IMR-90 (cell line): ENCODE measurements around the gene TENM4. TPM values are rescaled to one million over a fixed set of nuclear protein-coding genes. Genes with fewer than 3 reads are reported as not detected.
"Not testable (repeated sequence)": the region's sequence is repeated elsewhere in the genome, so short reads cannot be mapped to it uniquely, and the experiment has no call there.

Experiments used
- ATAC-seq: fragments of 200-7000 bp; cut with Tn5 transposase; 2 replicates; pipeline ENCODE4 v1.9.1; 2020; ENCODE audit warnings: low read depth, mild to moderate bottlenecking, moderate library complexity
- BruUV-seq: library from RNA; stranded (reverse); fragments of 400-500 nt; replicated peaks from 2 replicates; lab custom pipeline; 2021; lab: Mats Ljungman, UMichigan
- CTCF ChIA-PET: fragments of 300-600 bp; formaldehyde crosslinking; extraction: SDS; loops from one replicate; lab custom pipeline; 2021; ENCODE audit warnings: antibody characterized with exemption; lab: Yijun Ruan, JAX
- POLR2A ChIA-PET: fragments of 300-600 bp; sonication (Branson Sonifier 250); formaldehyde crosslinking; loops from one replicate; lab custom pipeline; 2022; ENCODE audit warnings: antibody characterized with exemption; ENCODE audit not compliant: unreplicated experiment; lab: Charles Lee
- DNase-seq: peaks from one replicate; pipeline ENCODE4 v3.0.0; 2013
- H2AFZ ChIP-seq: replicated peaks from 2 replicates; pipeline ENCODE3; 2013; ENCODE audit warnings: low read length, mild to moderate bottlenecking; ENCODE audit not compliant: poor library complexity
- H2AK5ac ChIP-seq: 2 replicates; pipeline ENCODE4 v1.6.1; 2013; ENCODE audit warnings: low read depth, low read length, inconsistent platforms
- H2AK9ac ChIP-seq: replicated peaks from 2 replicates; pipeline ENCODE3; 2013; ENCODE audit warnings: mild to moderate bottlenecking, low read depth, low read length, moderate library complexity; ENCODE audit not compliant: poor library complexity
- H2BK120ac ChIP-seq: 2 replicates; pipeline ENCODE4 v1.6.1; 2013; ENCODE audit warnings: low read depth, low read length, inconsistent platforms
- H2BK15ac ChIP-seq: 3 replicates; pipeline ENCODE4 v1.6.1; 2013; ENCODE audit warnings: low read depth, low read length, inconsistent platforms
- H2BK20ac ChIP-seq: 2 replicates; pipeline ENCODE4 v1.6.1; 2013; ENCODE audit warnings: low read depth, mild to moderate bottlenecking, inconsistent platforms, low read length, moderate library complexity
- H2BK5ac ChIP-seq: 2 replicates; pipeline ENCODE4 v1.6.1; 2013; ENCODE audit warnings: mild to moderate bottlenecking, low read depth, low read length, inconsistent platforms; ENCODE audit not compliant: poor library complexity, severe bottlenecking
- H3K14ac ChIP-seq: replicated peaks from 2 replicates; pipeline ENCODE4 v1.6.1; 2013; ENCODE audit warnings: low read depth, low read length, inconsistent platforms
- H3K18ac ChIP-seq: 2 replicates; pipeline ENCODE4 v1.6.1; 2013; ENCODE audit warnings: low read depth, low read length, control low read depth
- H3K23ac ChIP-seq: 2 replicates; pipeline ENCODE4 v1.6.1; 2013; ENCODE audit warnings: low read depth, low read length, inconsistent platforms
- H3K27ac ChIP-seq: 2 replicates; pipeline ENCODE4 v1.5.1; 2013; ENCODE audit warnings: mild to moderate bottlenecking, control low read depth, low read length; ENCODE audit not compliant: insufficient read depth
- H3K27me3 ChIP-seq: 2 replicates; pipeline ENCODE4 v1.6.1; 2013; ENCODE audit warnings: low read length; ENCODE audit not compliant: control insufficient read depth, insufficient read depth
- H3K36me3 ChIP-seq: 2 replicates; pipeline ENCODE4 v1.6.1; 2013; ENCODE audit warnings: low read length, mixed read lengths; ENCODE audit not compliant: control insufficient read depth, insufficient read depth
- H3K4ac ChIP-seq: 2 replicates; pipeline ENCODE4 v1.6.1; 2013; ENCODE audit warnings: low read depth, low read length, inconsistent platforms
- H3K4me1 ChIP-seq: 2 replicates; pipeline ENCODE4 v1.6.1; 2013; ENCODE audit warnings: low read length, mixed read lengths; ENCODE audit not compliant: control insufficient read depth, insufficient read depth
- H3K4me2 ChIP-seq: 2 replicates; pipeline ENCODE4 v1.6.1; 2013; ENCODE audit warnings: low read depth, mild to moderate bottlenecking, control low read depth, low read length, moderate library complexity
- H3K4me3 ChIP-seq: 2 replicates; pipeline ENCODE4 v1.5.1; 2013; ENCODE audit warnings: low read depth, mild to moderate bottlenecking, control low read depth, low read length, moderate library complexity; ENCODE audit not compliant: insufficient read depth
- H3K56ac ChIP-seq: 2 replicates; pipeline ENCODE4 v1.6.1; 2013; ENCODE audit warnings: low read length, inconsistent platforms; ENCODE audit not compliant: insufficient read depth; ENCODE audit errors: extremely low read depth
- H3K79me1 ChIP-seq, 2 experiments: 2 replicates each; pipeline ENCODE4 v1.6.1; 2013; ENCODE audit warnings: low read length in 2 of 2, inconsistent platforms in 1 of 2, low read depth in 1 of 2
- H3K9ac ChIP-seq: 2 replicates; pipeline ENCODE4 v1.6.1; 2013; ENCODE audit warnings: low read depth, low read length, control low read depth
- H3K9me1 ChIP-seq: 2 replicates; pipeline ENCODE4 v1.6.1; 2013; ENCODE audit warnings: low read length, inconsistent platforms; ENCODE audit not compliant: insufficient read depth
- H3K9me3 ChIP-seq: 2 replicates; pipeline ENCODE4 v1.6.1; 2013; ENCODE audit warnings: low read length; ENCODE audit not compliant: control insufficient read depth, insufficient read depth
- H4K20me1 ChIP-seq: 2 replicates; pipeline ENCODE4 v1.6.1; 2013; ENCODE audit warnings: low read length, inconsistent platforms; ENCODE audit not compliant: insufficient read depth
- H4K5ac ChIP-seq: 2 replicates; pipeline ENCODE4 v1.6.1; 2013; ENCODE audit warnings: mild to moderate bottlenecking, low read depth, low read length, control low read depth
- H4K8ac ChIP-seq, 2 experiments: 2 replicates each; pipeline ENCODE4 v1.6.1; 2013; ENCODE audit warnings: low read depth in 2 of 2, low read length in 2 of 2, control low read depth in 1 of 2, inconsistent platforms in 1 of 2
- H4K91ac ChIP-seq: 2 replicates; pipeline ENCODE4 v1.6.1; 2013; ENCODE audit warnings: low read depth, low read length, inconsistent platforms; ENCODE audit not compliant: insufficient read depth
- CHD1 ChIP-seq: IDR thresholded peaks from 2 replicates; pipeline ENCODE4 v1.6.1; 2012; ENCODE audit warnings: low read depth, low read length, improper control_type of control experiment
- ELK1 ChIP-seq: fragments of 150-350 bp; IDR thresholded peaks from 2 replicates; pipeline ENCODE4 v1.6.1; 2016; ENCODE audit warnings: low read depth, mild to moderate bottlenecking, low read length, moderate library complexity, borderline replicate concordance
- NFE2L2 ChIP-seq: fragments of 150-350 bp; IDR thresholded peaks from 2 replicates; pipeline ENCODE4 v1.6.1; 2016; ENCODE audit warnings: low read depth, mild to moderate bottlenecking, low read length
- POLR2A ChIP-seq: IDR thresholded peaks from 2 replicates; pipeline ENCODE4 v1.6.1; 2012; ENCODE audit warnings: mild to moderate bottlenecking, low read depth, low read length
- RCOR1 ChIP-seq: IDR thresholded peaks from 2 replicates; pipeline ENCODE4 v1.6.1; 2012; ENCODE audit warnings: mild to moderate bottlenecking, low read length, improper control_type of control experiment; ENCODE audit not compliant: insufficient replicate concordance
- whole genome bisulfite sequencing, 2 experiments: methylation state at CpG; one replicate each; pipeline versions ENCODE4 v1.1.5 to v1.1.7; 2013; ENCODE audit warnings: missing lambda C conversion rate in 2 of 2; ENCODE audit not compliant: insufficient read length in 1 of 2; ENCODE audit errors: extremely low coverage in 2 of 2; 5-methylcytosine and 5-hydroxymethylcytosine counted together
- dilution Hi-C: fragments of 300-500 bp; cut with HindIII; formaldehyde crosslinking; loops from one replicate; pipeline ENCODE4 v1.14.3; 2018; ENCODE audit warnings: low sequenced_read_pairs; ENCODE audit not compliant: unreplicated experiment
- in situ Hi-C: fragments of 300-500 bp; cut with MboI; formaldehyde crosslinking; loops from 3 replicates; pipeline ENCODE4 v1.14.3; 2019; ENCODE audit warnings: low sequenced_read_pairs, inconsistent platforms, mixed read lengths
- intact Hi-C: fragments of 100-400 bp; cut with micrococcal nuclease; formaldehyde crosslinking; loops from 2 replicates; pipeline ENCODE4 v1.10.0; 2022
- polyA plus RNA-seq, 3 experiments: library from polyadenylated mRNA; depleted of rRNA; stranded (reverse); fragments of >200 nt; gene quantifications; 2 replicates each; pipeline ENCODE4 v1.2.3, GENCODE V29; 2012; ENCODE audit warnings: low replicate concordance in 1 of 3
- total RNA-seq: library from RNA; depleted of rRNA; stranded (reverse); fragments of >200 nt; gene quantifications from 2 replicates; pipeline ENCODE4 v1.2.3, GENCODE V29; 2012

The TENM4 gene
- total and polyA plus RNA-seq, 2 of the 4 experiments (the other 2 are of a cell fraction), result 7.4 to 9.0 TPM

- no peak overlapping the region for H4K5ac ChIP-seq
- intact Hi-C loops, result no loop called here
- no peak overlapping the region; the same call in 1 of the 2 replicates for H3K9ac ChIP-seq
- POLR2A ChIA-PET, result no interaction called here
- ATAC-seq (no peak), DNase-seq (no peak)
- no peaks in the 10 kb centered on the region; the same call in 1 of the 2 replicates for H3K4me1 ChIP-seq
- H2AK5ac ChIP-seq, result no peak overlapping the region
- H2BK5ac ChIP-seq, result no peak overlapping the region
- H2BK20ac ChIP-seq, result no peak overlapping the region
- no peak overlapping the region for H2BK120ac ChIP-seq
- no peak overlapping the region; the same call in 1 of the 2 replicates for H3K23ac ChIP-seq
- dilution Hi-C loops, result no loop called here
- H3K4me3 ChIP-seq, result no peak overlapping the region
- H3K9me1 ChIP-seq, result peaks cover 4% of the 10 kb centered on the region; the same call in 1 of the 2 replicates
- H3K36me3 ChIP-seq, result no peaks in the 10 kb centered on the region
- H2AK9ac ChIP-seq, result no peak overlapping the region
- no peak overlapping the region for H2BK15ac ChIP-seq
- no peak overlapping the region for H3K18ac ChIP-seq
- no peak overlapping the region for H4K8ac ChIP-seq
- TF ChIP-seq NFE2L2 (no peak), CHD1 (no peak), RCOR1 (no peak), ELK1 (no peak), POLR2A (no peak)
- no CpG with 5 or more reads among the region's 4 CpGs for WGBS, 2 experiments
- in situ Hi-C loops, result no loop called here
- no peak overlapping the region for H3K56ac ChIP-seq
- no peaks in the 10 kb centered on the region for H3K9me3 ChIP-seq
- no peaks in the 10 kb centered on the region for H4K20me1 ChIP-seq
- no peak overlapping the region for H3K27ac ChIP-seq
- no peaks in the 10 kb centered on the region; a peak in 1 of 4 replicates for H3K79me1 ChIP-seq
- BruUV-seq, result no TSS peak
- H4K91ac ChIP-seq, result no peak overlapping the region
- no peak overlapping the region for H3K4me2 ChIP-seq
- H2AFZ ChIP-seq, result no peak overlapping the region
- CTCF ChIA-PET, result no interaction called here
- H3K27me3 ChIP-seq, result no peaks in the 10 kb centered on the region
- no peak overlapping the region for H3K4ac ChIP-seq
- no peak overlapping the region for H3K14ac ChIP-seq
Observed at GRCh38 chr11:79226126-79226525, 214.7 kb downstream of the TENM4 start.

- H3K79me1 ChIP-seq, H3K9me3 ChIP-seq, H3K4me1 ChIP-seq, H3K27ac ChIP-seq, H3K14ac ChIP-seq, H3K18ac ChIP-seq, H4K5ac ChIP-seq, in situ Hi-C loops, H3K9ac ChIP-seq, H2AK5ac ChIP-seq, ATAC-seq, BruUV-seq, CTCF ChIA-PET, H2AK9ac ChIP-seq, H4K8ac ChIP-seq, H2BK15ac ChIP-seq, H2BK5ac ChIP-seq, H4K91ac ChIP-seq, H3K23ac ChIP-seq, DNase-seq, H3K56ac ChIP-seq, dilution Hi-C loops, H3K4me2 ChIP-seq, H3K4ac ChIP-seq, H3K27me3 ChIP-seq, H4K20me1 ChIP-seq, POLR2A ChIA-PET, H2BK20ac ChIP-seq, H3K9me1 ChIP-seq, H3K36me3 ChIP-seq, H2BK120ac ChIP-seq, H3K4me3 ChIP-seq, intact Hi-C loops, H2AFZ ChIP-seq: not testable (repeated sequence)
- WGBS, 2 experiments, result 50% methylated on average over 1 of the region's 5 CpGs; no CpG with 5 or more reads in 1 of the 2 experiments
Observed at GRCh38 chr11:79222163-79222562, 218.7 kb downstream of the TENM4 start.
